ENCODE results near the gene PRR18.

DNA sequence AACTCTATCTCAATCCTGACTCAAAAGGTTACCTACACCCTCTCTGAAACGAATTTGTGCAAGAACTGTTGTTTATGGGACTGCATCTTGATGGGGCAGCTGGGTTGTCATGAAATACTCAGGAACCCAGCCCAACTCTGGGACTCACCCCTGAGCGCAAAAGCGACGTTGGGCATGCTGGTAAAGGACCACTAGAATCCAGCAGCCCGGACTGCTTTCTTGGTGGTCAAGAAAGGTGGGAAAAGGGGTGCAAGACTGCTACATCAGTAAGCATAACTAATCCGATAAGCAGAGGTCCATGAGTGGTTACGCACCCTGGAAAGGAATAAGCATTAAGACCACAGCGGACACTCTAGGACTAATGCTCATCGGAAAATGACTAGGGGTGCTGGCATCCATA is 6.3 kb upstream of the PRR18 start:
- TF ChIP-seq EZH2 (IDR thresholded peaks at IDR 0.05; ENCODE audit: borderline replicate concordance, low read depth, low read length, severe bottlenecking): no peak
- TF ChIP-seq, protein P1, sequence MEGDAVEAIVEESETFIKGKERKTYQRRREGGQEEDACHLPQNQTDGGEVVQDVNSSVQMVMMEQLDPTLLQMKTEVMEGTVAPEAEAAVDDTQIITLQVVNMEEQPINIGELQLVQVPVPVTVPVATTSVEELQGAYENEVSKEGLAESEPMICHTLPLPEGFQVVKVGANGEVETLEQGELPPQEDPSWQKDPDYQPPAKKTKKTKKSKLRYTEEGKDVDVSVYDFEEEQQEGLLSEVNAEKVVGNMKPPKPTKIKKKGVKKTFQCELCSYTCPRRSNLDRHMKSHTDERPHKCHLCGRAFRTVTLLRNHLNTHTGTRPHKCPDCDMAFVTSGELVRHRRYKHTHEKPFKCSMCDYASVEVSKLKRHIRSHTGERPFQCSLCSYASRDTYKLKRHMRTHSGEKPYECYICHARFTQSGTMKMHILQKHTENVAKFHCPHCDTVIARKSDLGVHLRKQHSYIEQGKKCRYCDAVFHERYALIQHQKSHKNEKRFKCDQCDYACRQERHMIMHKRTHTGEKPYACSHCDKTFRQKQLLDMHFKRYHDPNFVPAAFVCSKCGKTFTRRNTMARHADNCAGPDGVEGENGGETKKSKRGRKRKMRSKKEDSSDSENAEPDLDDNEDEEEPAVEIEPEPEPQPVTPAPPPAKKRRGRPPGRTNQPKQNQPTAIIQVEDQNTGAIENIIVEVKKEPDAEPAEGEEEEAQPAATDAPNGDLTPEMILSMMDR (IDR thresholded peaks at IDR 0.05; ENCODE audit: borderline replicate concordance, extremely low read depth, low read length, poor library complexity, severe bottlenecking): no peak
